Epithelial cell of esophagus (primary cell): ENCODE results near the gene TALDO1.

Experiments
- DNase-seq: peaks from one replicate; pipeline ENCODE4 v3.0.0; 2010; ENCODE audit warnings: low read depth
- H3K4me3 ChIP-seq: 2 replicates; pipeline ENCODE4 v1.5.1; 2011; ENCODE audit warnings: mild to moderate bottlenecking, low read length, control low read depth
- TF ChIP-seq, protein P1 (sequence below): IDR thresholded peaks from 2 replicates; pipeline ENCODE4 v1.5.1; 2011; ENCODE audit warnings: low read depth, mild to moderate bottlenecking, low read length, control low read depth, inconsistent platforms; ENCODE audit not compliant: insufficient read depth; ENCODE audit errors: missing control alignments

Gene TALDO1

DNA sequence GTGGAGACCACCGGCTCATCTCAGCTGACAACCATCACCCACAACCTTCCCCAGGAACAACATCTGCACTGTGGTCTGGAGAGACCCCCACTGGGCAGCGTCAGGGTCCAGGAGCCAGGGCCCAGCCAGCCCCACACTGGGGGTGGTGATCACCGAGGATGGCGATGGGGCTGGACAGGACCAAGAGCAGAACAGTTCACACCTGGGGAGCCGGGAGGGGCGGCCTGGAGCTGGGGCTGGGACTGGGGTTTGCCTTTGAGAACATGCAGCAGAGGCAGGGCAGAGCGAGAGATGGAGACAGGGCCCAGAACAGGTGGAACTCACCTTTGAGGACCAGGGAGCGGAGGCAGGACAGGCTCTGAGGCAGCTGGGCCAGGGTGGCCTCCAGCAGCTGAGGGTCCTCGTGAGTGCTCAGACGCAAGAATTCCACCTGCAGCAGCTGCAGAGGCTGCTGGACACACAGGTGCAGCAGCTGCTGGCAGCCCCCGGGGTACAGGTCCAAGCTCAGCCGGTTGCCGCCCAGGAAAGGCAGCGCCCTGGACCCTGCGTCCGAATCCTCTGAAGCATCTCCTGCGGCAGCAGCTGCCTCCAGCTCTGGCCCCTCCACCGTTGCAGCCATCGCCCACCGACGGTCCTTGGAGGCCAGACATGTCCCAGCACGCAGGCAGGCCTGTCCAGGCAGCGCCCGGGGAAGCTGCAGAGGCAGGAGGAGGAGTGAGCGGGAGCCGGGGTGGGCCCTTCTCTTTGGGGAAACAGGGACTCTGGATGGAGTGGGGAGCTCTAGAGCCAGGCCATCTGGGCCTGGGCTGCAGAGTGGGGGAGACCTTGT is 56.7 kb downstream of the TALDO1 start:
- TF ChIP-seq, protein P1, sequence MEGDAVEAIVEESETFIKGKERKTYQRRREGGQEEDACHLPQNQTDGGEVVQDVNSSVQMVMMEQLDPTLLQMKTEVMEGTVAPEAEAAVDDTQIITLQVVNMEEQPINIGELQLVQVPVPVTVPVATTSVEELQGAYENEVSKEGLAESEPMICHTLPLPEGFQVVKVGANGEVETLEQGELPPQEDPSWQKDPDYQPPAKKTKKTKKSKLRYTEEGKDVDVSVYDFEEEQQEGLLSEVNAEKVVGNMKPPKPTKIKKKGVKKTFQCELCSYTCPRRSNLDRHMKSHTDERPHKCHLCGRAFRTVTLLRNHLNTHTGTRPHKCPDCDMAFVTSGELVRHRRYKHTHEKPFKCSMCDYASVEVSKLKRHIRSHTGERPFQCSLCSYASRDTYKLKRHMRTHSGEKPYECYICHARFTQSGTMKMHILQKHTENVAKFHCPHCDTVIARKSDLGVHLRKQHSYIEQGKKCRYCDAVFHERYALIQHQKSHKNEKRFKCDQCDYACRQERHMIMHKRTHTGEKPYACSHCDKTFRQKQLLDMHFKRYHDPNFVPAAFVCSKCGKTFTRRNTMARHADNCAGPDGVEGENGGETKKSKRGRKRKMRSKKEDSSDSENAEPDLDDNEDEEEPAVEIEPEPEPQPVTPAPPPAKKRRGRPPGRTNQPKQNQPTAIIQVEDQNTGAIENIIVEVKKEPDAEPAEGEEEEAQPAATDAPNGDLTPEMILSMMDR = no peak
- peak; percentile 77 for DNase-seq
- H3K4me3 ChIP-seq = peak overlapping the region; percentile 75

DNA sequence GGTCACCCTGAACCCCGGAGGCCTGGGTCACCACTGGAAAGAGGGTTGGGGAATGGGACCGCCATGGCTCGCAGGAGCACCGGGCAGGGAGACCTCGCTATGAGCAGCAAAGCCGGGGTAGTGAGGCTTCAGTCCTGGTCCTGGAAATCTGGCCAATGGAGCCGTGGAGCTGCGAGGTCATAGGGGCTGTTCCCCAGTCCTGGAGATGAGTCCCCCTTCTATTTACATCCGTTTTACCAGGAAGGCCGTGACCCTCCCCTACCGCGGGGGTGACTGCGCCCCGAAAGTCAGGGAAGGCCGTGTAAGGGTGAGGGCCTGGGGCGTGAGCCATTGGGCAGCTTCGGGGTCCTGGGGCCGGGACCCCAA is 57.3 kb downstream of the TALDO1 start:
- DNase-seq = no peak
- peak overlapping the region; percentile 75 for H3K4me3 ChIP-seq
- TF ChIP-seq, protein P1 = no peak

- no peak for DNase-seq
- TF ChIP-seq, protein P1 = no peak
- H3K4me3 ChIP-seq = peak overlapping the region; percentile 92
Observed at GRCh38 chr11:808427-809286, 61.4 kb downstream of the TALDO1 start.

GRCh38 chr11:809287-810039 is 62.2 kb downstream of the TALDO1 start, which contains the start of gene RPLP2:
Gene RPLP2 (plus strand): TSS chr11:809967. CDS start chr11:810235, 268 bp downstream.
- peak within 1 kb of the TSS; percentile 92 for H3K4me3 ChIP-seq
- TF ChIP-seq, protein P1 = no peak
- peak; percentile 97 for DNase-seq

- DNase-seq = no peak
Observed at GRCh38 chr11:810040-810567, 62.8 kb downstream of the TALDO1 start.

More at GRCh38 chr11:810040-810567, 62.8 kb downstream of the TALDO1 start:
- TF ChIP-seq, protein P1 = no peak
- peak overlapping the region; percentile 92 for H3K4me3 ChIP-seq
